ENCODE results near the gene SND1.

GRCh38 chr7:127755521-127755920 lies 103.5 kb downstream of the SND1 start:
- no peak for TF ChIP-seq ZSCAN30 (tag by site-specific recombination; IDR thresholded peaks at IDR 0.05)
- no peak for TF ChIP-seq ZFP41 (tag by site-specific recombination; IDR thresholded peaks at IDR 0.05; ENCODE audit: borderline replicate concordance)
